ENCODE measurements around the gene ERAP2.

ERAP2 gene

GRCh38 chr5:96966801-96967200, 90.5 kb downstream of the ERAP2 start:
- no peak for DNase-seq (ENCODE audit: low read depth)

GRCh38 chr5:96967400-96967799, 91.1 kb downstream of the ERAP2 start:
- DNase-seq (ENCODE audit: low read depth): no peak

- no peak for DNase-seq (ENCODE audit: low read depth)
These were observed 91.8 kb downstream of the ERAP2 start for GRCh38 chr5:96968074-96968473.

- DNase-seq (ENCODE audit: low read depth): no peak
These were observed 92.3 kb downstream of the ERAP2 start for GRCh38 chr5:96968614-96969013.

Data from stimulated activated CD8-positive, alpha-beta memory T cell treated with anti-CD3 and anti-CD28 coated beads, Interleukin-15, amount 100 ng/mL, for 24 hours (primary cell).